Measurements from ENCODE around the gene TTLL4.
"Not testable (repeated sequence)": the region's sequence is repeated elsewhere in the genome, so short reads cannot be mapped to it uniquely, and the experiment has no call there.

The TTLL4 gene

GRCh38 chr2:218745160-218745558 is 34.5 kb downstream of the TTLL4 start:
- no peak for DNase-seq (ENCODE audit: low read depth)

GRCh38 chr2:218745559-218746469 is 35.2 kb downstream of the TTLL4 start:
- no peak for DNase-seq (ENCODE audit: low read depth)

- no peak for DNase-seq (ENCODE audit: low read depth)
Observed at GRCh38 chr2:218746470-218746795, 35.8 kb downstream of the TTLL4 start.

- DNase-seq (ENCODE audit: low read depth) = no peak
Observed at GRCh38 chr2:218746960-218747359, 36.3 kb downstream of the TTLL4 start.

- no peak for DNase-seq (ENCODE audit: low read depth)
Observed at GRCh38 chr2:218748741-218749441, 38.3 kb downstream of the TTLL4 start.

- DNase-seq (ENCODE audit: low read depth) = no peak
Observed at GRCh38 chr2:218754201-218754600, 43.6 kb downstream of the TTLL4 start.

GRCh38 chr2:218754781-218755180 is 44.1 kb downstream of the TTLL4 start:
- no peak for DNase-seq (ENCODE audit: low read depth)

- no peak for DNase-seq (ENCODE audit: low read depth)
Observed at GRCh38 chr2:218755198-218755566, 44.5 kb downstream of the TTLL4 start.

- DNase-seq (ENCODE audit: low read depth) = no peak
Observed at GRCh38 chr2:218755567-218756404, 45.2 kb downstream of the TTLL4 start.

- DNase-seq (ENCODE audit: low read depth) = no peak
Observed at GRCh38 chr2:218756599-218757377, 46.2 kb downstream of the TTLL4 start.

- DNase-seq (ENCODE audit: low read depth) = no peak
Observed at GRCh38 chr2:218761795-218762194, 51.2 kb downstream of the TTLL4 start.

GRCh38 chr2:218772759-218773158 is 62.1 kb downstream of the TTLL4 start:
- DNase-seq (ENCODE audit: low read depth) = not testable (repeated sequence)

GRCh38 chr2:218773881-218774280 is 63.2 kb downstream of the TTLL4 start:
- no peak for DNase-seq (ENCODE audit: low read depth)

GRCh38 chr2:218776488-218776887 is 65.9 kb downstream of the TTLL4 start:
- DNase-seq (ENCODE audit: low read depth) = no peak

GRCh38 chr2:218777276-218777990 is 66.8 kb downstream of the TTLL4 start:
- no peak for DNase-seq (ENCODE audit: low read depth)

GRCh38 chr2:218780046-218780445 is 69.4 kb downstream of the TTLL4 start:
- no peak for DNase-seq (ENCODE audit: low read depth)

GRCh38 chr2:218780851-218781690 is 70.4 kb downstream of the TTLL4 start:
- no peak for DNase-seq (ENCODE audit: low read depth)

GRCh38 chr2:218781691-218782527 is 71.3 kb downstream of the TTLL4 start, which contains the start of gene CYP27A1:
TSS of gene CYP27A1 (plus strand) at chr2:218782147. CDS start at chr2:218782183, 36 bp downstream.
- no peak for DNase-seq (ENCODE audit: low read depth)

- no peak for DNase-seq (ENCODE audit: low read depth)
Observed at GRCh38 chr2:218782528-218782844, 71.9 kb downstream of the TTLL4 start.

Measured in stimulated activated CD8-positive, alpha-beta memory T cell treated with anti-CD3 and anti-CD28 coated beads, Interleukin-15, amount 100 ng/mL, for 24 hours (primary cell).